Measurements from ENCODE around the gene ESPNL. TPM values are rescaled to one million over a fixed set of nuclear protein-coding genes. Genes with fewer than 3 reads are reported as not detected.

Gene ESPNL
- total RNA-seq, 4 donors from 2014 or later, result 0.22 to 0.68 TPM; not detected in 2

DNA sequence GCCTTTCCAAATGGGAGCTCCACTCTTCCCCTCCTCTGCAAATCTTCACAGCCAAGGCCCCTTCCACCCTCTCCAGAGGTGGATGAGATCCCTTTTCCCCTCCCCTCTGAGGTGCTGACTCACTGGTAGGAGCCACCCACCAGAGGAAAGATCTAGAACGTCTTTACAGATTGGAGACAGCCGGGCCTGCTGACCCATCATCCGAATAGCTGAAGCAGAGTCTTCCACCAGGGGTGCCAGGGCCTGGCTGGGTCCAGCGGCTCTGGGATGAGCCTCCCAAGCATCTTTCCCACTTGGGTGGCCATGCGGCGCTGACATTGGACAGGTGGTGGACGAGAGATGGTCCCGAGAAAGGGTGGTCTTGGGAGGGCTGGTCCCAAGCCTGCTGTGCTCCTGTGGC lies 67.6 kb downstream of the ESPNL start:
- TF ChIP-seq, protein P1, sequence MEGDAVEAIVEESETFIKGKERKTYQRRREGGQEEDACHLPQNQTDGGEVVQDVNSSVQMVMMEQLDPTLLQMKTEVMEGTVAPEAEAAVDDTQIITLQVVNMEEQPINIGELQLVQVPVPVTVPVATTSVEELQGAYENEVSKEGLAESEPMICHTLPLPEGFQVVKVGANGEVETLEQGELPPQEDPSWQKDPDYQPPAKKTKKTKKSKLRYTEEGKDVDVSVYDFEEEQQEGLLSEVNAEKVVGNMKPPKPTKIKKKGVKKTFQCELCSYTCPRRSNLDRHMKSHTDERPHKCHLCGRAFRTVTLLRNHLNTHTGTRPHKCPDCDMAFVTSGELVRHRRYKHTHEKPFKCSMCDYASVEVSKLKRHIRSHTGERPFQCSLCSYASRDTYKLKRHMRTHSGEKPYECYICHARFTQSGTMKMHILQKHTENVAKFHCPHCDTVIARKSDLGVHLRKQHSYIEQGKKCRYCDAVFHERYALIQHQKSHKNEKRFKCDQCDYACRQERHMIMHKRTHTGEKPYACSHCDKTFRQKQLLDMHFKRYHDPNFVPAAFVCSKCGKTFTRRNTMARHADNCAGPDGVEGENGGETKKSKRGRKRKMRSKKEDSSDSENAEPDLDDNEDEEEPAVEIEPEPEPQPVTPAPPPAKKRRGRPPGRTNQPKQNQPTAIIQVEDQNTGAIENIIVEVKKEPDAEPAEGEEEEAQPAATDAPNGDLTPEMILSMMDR (IDR thresholded peaks at IDR 0.05; ENCODE audit: low read depth), result no peak

DNA sequence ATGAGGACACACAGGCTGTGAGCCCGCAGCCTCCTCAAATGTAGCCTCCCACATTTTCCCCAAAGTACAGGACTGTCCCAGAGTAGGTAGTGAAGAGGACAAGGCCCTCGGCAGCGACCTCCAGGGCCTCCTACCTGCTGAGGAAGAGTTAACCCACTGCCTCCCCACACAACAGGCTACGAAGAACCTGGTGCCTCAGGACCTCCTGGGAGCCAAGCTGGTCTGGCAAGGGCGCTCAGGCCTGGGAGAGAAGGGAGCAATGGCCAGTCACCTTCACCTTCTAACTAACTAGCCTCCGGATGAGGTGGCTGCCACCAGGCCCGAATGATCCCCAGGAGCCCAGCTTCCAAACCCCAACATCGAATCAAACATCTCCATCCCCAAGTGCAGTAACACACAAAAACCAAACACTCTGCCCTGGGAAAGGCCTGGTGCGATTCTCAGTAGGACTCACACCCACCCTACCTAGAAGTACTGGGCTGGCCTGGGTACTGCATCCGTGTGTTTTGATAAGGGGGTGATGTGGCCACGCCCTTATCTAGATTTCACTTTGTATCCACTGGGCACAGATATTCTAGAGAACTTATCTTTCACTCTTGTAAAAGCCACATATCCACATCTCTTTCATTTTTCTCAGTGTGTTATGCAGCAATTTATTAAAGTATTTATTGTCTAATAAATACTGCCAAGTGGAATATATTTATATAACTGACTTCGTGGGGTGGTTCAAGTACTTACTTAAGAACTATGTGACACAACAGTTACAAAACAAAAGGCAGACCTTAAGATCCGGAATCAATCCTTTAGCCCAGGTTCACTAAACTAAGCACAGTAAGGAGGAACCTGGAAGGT lies 68.3 kb downstream of the ESPNL start:
- TF ChIP-seq, protein P1 (IDR thresholded peaks at IDR 0.05; ENCODE audit: low read depth), result no peak

DNA sequence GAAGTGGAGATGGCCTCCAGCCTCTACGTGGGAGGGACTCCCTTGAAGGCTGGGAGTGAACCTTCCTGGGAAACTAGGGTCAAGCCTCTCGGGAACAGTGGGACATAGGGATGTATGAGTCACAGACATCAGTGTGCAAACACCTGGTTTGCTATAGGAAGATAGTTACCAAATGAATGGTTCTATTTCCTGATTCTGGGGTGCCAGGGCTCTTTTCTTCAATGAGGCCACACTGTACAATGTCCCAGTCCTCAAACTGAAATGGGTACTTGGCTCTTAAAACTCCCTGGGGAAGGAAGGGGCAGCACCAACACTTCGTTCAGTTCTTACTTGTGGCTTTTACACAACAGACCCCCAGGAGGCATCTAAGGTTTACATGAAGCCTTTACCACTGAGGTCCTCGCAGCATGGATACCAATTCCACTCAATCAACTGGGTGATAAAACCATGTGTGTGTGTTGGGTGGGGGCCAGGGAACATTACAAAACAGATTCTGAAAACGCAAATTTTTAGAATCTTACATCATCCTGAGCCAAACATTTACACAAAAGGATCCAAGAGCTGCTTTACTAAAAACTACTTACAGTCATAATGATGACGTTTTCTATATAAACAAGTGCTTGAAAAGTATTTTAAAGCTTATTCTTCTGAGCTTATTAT lies 69.0 kb downstream of the ESPNL start:
- TF ChIP-seq, protein P1 (IDR thresholded peaks at IDR 0.05; ENCODE audit: low read depth), result no peak

DNA sequence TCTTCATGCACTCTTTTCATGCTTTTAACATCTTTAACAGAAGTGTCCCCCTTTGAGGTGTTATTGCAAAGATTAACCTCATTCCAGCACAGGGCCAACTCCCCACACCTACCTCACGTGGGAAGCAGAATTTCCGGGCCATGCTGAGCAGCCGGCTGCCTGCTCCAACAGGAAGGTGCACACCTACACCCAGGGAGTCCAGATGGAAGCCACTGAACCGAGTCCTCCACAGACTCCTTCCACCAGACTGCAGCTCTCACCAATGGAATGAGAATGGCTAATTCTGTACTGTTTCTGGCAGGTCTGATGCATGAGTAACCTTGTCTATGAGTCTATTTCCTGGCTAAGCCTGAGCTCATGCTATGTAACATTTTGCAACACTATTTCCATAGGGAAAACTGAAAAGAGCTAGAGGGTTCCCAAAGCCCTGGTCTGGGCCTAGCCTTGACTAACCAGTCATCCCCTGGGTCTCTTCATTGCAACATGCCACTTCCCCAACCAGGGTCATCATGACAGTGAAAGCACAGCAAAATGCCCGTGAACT lies 69.6 kb downstream of the ESPNL start:
- TF ChIP-seq, protein P1 (IDR thresholded peaks at IDR 0.05; ENCODE audit: low read depth), result no peak

DNA sequence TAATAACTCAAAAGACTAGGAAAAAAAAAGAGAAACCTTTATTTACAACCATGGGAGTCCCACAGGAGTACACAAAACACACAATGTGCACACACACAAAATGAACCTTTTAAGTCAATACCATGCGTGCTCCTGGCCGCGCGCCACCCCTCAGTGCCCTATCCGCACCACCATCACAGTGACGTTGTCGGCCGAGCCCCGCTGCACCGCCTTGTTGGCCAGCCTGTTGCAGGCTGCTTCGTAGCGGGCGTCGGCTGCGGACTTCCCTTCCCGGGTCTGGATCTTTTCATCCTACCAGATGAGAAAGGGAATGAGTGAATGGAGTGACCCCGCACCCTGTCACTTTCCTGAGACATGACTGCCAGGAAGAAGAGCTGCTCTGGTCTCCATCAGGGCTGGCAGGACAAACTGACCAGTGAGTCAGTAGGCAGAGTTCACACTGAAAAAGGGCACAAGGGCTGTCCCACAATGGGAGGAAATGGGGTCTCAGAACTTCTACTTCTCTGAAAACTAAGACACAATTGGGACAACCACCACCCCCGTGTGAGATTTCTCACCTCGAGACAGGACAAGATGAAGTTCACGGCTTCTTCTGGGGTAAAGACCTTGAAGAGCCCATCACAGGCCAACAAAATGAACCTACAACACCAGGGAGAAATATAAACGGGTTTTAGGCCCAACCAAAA lies 70.4 kb downstream of the ESPNL start:
- TF ChIP-seq, protein P1 (IDR thresholded peaks at IDR 0.05; ENCODE audit: low read depth), result no peak

DNA sequence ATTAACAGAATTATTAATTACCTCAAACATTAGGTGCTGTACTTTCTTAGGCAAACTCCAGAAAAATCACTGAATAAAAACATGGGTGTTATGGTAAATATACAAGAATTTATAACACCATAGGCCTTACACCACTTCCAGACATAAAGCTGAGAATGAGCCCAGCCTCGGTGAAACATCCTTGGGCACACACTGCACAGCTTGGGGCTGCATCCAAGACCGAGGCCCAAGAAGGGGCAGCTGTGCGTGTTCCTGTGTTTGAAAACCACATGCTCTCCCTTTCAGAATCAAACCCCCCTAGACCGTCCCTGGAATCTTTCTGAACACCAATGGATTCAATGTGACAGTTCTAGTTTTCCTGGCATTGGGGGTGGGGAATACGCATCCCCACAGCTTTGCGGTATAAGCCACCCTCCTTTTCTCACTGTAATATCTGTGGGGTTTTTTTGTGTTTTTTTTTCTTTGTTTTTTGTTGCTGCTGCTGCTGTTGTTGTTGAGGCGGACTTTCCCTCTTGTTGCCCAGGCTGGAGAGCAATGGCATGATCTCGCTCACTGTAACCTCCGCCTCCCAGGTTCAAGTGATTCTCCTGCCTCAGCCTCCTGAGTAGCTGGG lies 71.5 kb downstream of the ESPNL start:
- TF ChIP-seq, protein P1 (IDR thresholded peaks at IDR 0.05; ENCODE audit: low read depth), result no peak

Measured in subcutaneous adipose tissue (tissue), 4 donors.